Endothelial cell of umbilical vein (primary cell): ENCODE results near the gene RABEP1. TPM values are rescaled to one million over a fixed set of nuclear protein-coding genes. Genes with fewer than 3 reads are reported as not detected.

Source experiments
- BruUV-seq: library from RNA; stranded (reverse); fragments of 400-500 nt; replicated peaks from 2 replicates; lab custom pipeline; 2021; lab: Mats Ljungman, UMichigan
- CTCF ChIA-PET: fragments of 300-600, 350-600 bp; sonication (Branson Sonifier 250); formaldehyde crosslinking; loops from one replicate; lab custom pipeline; 2021; ENCODE audit warnings: antibody characterized with exemption, inconsistent platforms; lab: Charles Lee
- POLR2A ChIA-PET: fragments of 300-600, 350-600 bp; sonication (Branson Sonifier 250); formaldehyde crosslinking; loops from one replicate; lab custom pipeline; 2021; ENCODE audit warnings: antibody characterized with exemption, inconsistent platforms; lab: Charles Lee
- DNase-seq: peaks from one replicate; pipeline ENCODE4 v3.0.0-alpha.2; 2011; ENCODE audit warnings: low read depth, low spot score
- FAIRE-seq: peaks from 2 replicates; lab custom pipeline; 2011; peaks lifted over from hg19 to GRCh38; lab: Jason Lieb, UNC
- H2AFZ ChIP-seq: 2 replicates; pipeline ENCODE4 v1.6.0; 2012; ENCODE audit warnings: low read depth, low read length, control low read depth, inconsistent platforms
- H3K27ac ChIP-seq: 2 replicates; pipeline ENCODE4 v1.5.1; 2011; ENCODE audit warnings: low read depth, mild to moderate bottlenecking, control low read depth, low read length, moderate library complexity; ENCODE audit not compliant: insufficient read depth
- H3K27me3 ChIP-seq, 2 experiments: 2 replicates each; pipeline versions ENCODE4 v1.6.0 to v1.6.1; 2011; ENCODE audit warnings: low read length in 2 of 2, mixed read lengths in 1 of 2; ENCODE audit not compliant: control insufficient read depth in 2 of 2, insufficient read depth in 2 of 2
- H3K36me3 ChIP-seq, 2 experiments: 2 replicates in 1 of 2; 3 replicates in 1 of 2; pipeline ENCODE4 v1.5.1; 2011; ENCODE audit warnings: low read length in 2 of 2, mild to moderate bottlenecking in 1 of 2, moderate library complexity in 1 of 2; ENCODE audit not compliant: control insufficient read depth in 2 of 2, insufficient read depth in 2 of 2; ENCODE audit errors: extremely low read depth in 1 of 2
- H3K4me1 ChIP-seq: 3 replicates; pipeline ENCODE4 v1.5.1; 2011; ENCODE audit warnings: mild to moderate bottlenecking, low read length; ENCODE audit not compliant: control insufficient read depth, insufficient read depth; ENCODE audit errors: extremely low read depth
- H3K4me2 ChIP-seq: 2 replicates; pipeline ENCODE4 v1.6.1; 2011; ENCODE audit warnings: low read length, control low read depth, mixed read lengths; ENCODE audit not compliant: insufficient read depth
- H3K4me3 ChIP-seq, 3 experiments: fragments of 200-600 bp in 1 of 3; sonication (generic), shearing (Covaris generic) in 1 of 3; replicated peaks in 1 of 3; 2 replicates each; pipeline ENCODE4 v1.5.1; 2011 to 2016; ENCODE audit warnings: control low read depth in 3 of 3, low read length in 3 of 3, mild to moderate bottlenecking in 2 of 3, inconsistent platforms in 1 of 3, low read depth in 1 of 3, moderate library complexity in 1 of 3; ENCODE audit not compliant: insufficient read depth in 1 of 3
- H3K79me2 ChIP-seq: 2 replicates; pipeline ENCODE4 v1.6.0; 2012; ENCODE audit warnings: low read length, inconsistent platforms; ENCODE audit not compliant: control insufficient read depth, insufficient read depth
- H3K9ac ChIP-seq: replicated peaks from 2 replicates; pipeline ENCODE3; 2011; ENCODE audit warnings: low read length, control low read depth; ENCODE audit not compliant: insufficient read depth; ENCODE audit errors: extremely low read depth
- H3K9me1 ChIP-seq: replicated peaks from 3 replicates; pipeline ENCODE4 v1.6.0; 2011; ENCODE audit warnings: mild to moderate bottlenecking, low read length; ENCODE audit not compliant: control insufficient read depth, insufficient read depth; ENCODE audit errors: extremely low read depth
- H3K9me3 ChIP-seq: replicated peaks from 2 replicates; pipeline ENCODE4 v1.5.1; 2012; ENCODE audit warnings: low read length, inconsistent platforms; ENCODE audit not compliant: control insufficient read depth, insufficient read depth
- H4K20me1 ChIP-seq: replicated peaks from 2 replicates; pipeline ENCODE3; 2011; ENCODE audit warnings: mild to moderate bottlenecking, low read length; ENCODE audit not compliant: control insufficient read depth, insufficient read depth; ENCODE audit errors: extremely low read depth
- CTCF ChIP-seq, 2 donors: IDR thresholded peaks; 1 replicate in 1 of 2; 2 replicates in 1 of 2; pipeline ENCODE4 v1.5.1; 2011; ENCODE audit warnings: low read length in 2 of 2, mild to moderate bottlenecking in 2 of 2, moderate library complexity in 2 of 2, control low read depth in 1 of 2, inconsistent platforms in 1 of 2, low read depth in 1 of 2; ENCODE audit not compliant: insufficient read depth in 1 of 2; ENCODE audit errors: extremely low read depth in 1 of 2
- EZH2 ChIP-seq: IDR thresholded peaks from 2 replicates; pipeline ENCODE4 v1.6.1; 2012; ENCODE audit warnings: borderline replicate concordance, low read depth, mild to moderate bottlenecking, moderate library complexity, low read length, inconsistent platforms; ENCODE audit not compliant: severe bottlenecking
- FOS ChIP-seq: IDR thresholded peaks from 2 replicates; pipeline ENCODE4 v1.6.1; 2011; ENCODE audit warnings: mild to moderate bottlenecking, low read length, moderate library complexity, borderline replicate concordance; ENCODE audit not compliant: insufficient read depth
- GATA2 ChIP-seq: IDR thresholded peaks from 2 replicates; pipeline ENCODE4 v1.7.0; 2011; ENCODE audit warnings: low read depth, mild to moderate bottlenecking, moderate library complexity, mixed read lengths, low read length; ENCODE audit not compliant: insufficient read length, insufficient read depth
- JUN ChIP-seq: IDR thresholded peaks from 2 replicates; pipeline ENCODE4 v1.6.1; 2011; ENCODE audit warnings: borderline replicate concordance, low read depth; ENCODE audit not compliant: insufficient read length, insufficient read depth
- MAX ChIP-seq: IDR thresholded peaks from 2 replicates; pipeline ENCODE4 v1.6.1; 2011; ENCODE audit not compliant: insufficient read depth, insufficient read length
- MYC ChIP-seq: IDR thresholded peaks from one replicate; pipeline ENCODE4 v1.6.1; 2011; ENCODE audit warnings: mild to moderate bottlenecking, low read depth, low read length
- POLR2A ChIP-seq: IDR thresholded peaks from 2 replicates; pipeline ENCODE4 v1.6.1; 2012; ENCODE audit warnings: low read depth, mild to moderate bottlenecking, control low read depth, low read length
- POLR2AphosphoS5 ChIP-seq: IDR thresholded peaks from 2 replicates; pipeline ENCODE4 v1.6.1; 2012; ENCODE audit warnings: low read depth, mild to moderate bottlenecking, control low read depth, low read length, moderate library complexity; ENCODE audit not compliant: insufficient read depth
- dilution Hi-C: fragments of 300-500 bp; cut with MboI; formaldehyde crosslinking; loops from one replicate; pipeline ENCODE4 v1.15.0; 2019; ENCODE audit warnings: low sequenced_read_pairs; ENCODE audit not compliant: extremely low pct_ligation_motif_present
- intact Hi-C: fragments of 100-400 bp; cut with micrococcal nuclease; formaldehyde crosslinking; loops from one replicate; pipeline ENCODE4 v1.10.0; 2022
- polyA plus RNA-seq, 4 experiments: library from polyadenylated mRNA; depleted of rRNA in 3 of 4; stranded (reverse) in 3 of 4; unstranded in 1 of 4; fragments of >200 nt; gene quantifications; 2 replicates each; pipeline versions ENCODE4 v1.2.1 to v1.2.3, GENCODE V29; 2011 to 2012; ENCODE audit warnings: missing spikeins in 1 of 4
- total RNA-seq: library from RNA; stranded (reverse); gene quantifications from 2 replicates; pipeline ENCODE4 v1.2.3, GENCODE V29; 2021

The RABEP1 gene
- total and polyA plus RNA-seq, 2 donors (not counting 3 experiments of a cell fraction or from before 2014, with no cell fraction given), result 10.1 to 54.8 TPM

GRCh38 chr17:5299383-5299782 lies 17.3 kb downstream of the RABEP1 start:
- DNase-seq (no peak), FAIRE-seq (no peak)
- dilution Hi-C loops, result no loop called here
- ChIA-PET CTCF (interaction anchor here (0.6 kb wide), 1 partner anchor 1705 kb away, joined by 3 read pairs; no protein-coding TSS in a partner anchor), POLR2A (no interaction called here)
- Histone ChIP-seq H3K9ac (no peak overlapping the region), H3K27me3 (no peaks in the 10 kb centered on the region), H3K4me1 (no peaks in the 10 kb centered on the region), H2AFZ (no peak overlapping the region), H4K20me1 (no peaks in the 10 kb centered on the region), H3K9me1 (no peaks in the 10 kb centered on the region), H3K36me3 (no peaks in the 10 kb centered on the region), H3K79me2 (peaks cover 82% of the 10 kb centered on the region), H3K9me3 (no peaks in the 10 kb centered on the region), H3K27ac (no peak overlapping the region), H3K4me2 (no peak overlapping the region), H3K4me3 (no peak overlapping the region)
- intact Hi-C loops, result no loop called here
- no TSS peak for BruUV-seq
- TF ChIP-seq POLR2AphosphoS5 (no peak), POLR2A (no peak), FOS (no peak), MAX (no peak), JUN (no peak), GATA2 (no peak), EZH2 (no peak), MYC (no peak), CTCF (IDR thresholded peaks at IDR 0.05; ENCODE audit: extremely low read depth in 1 of 2, insufficient read depth in 1 of 2, low read depth in 1 of 2, low read length in 2 of 2) (no peak)
